Activated naive CD8-positive, alpha-beta T cell (primary cell): ENCODE results near the gene ELAVL3.
"Not testable (repeated sequence)": the region's sequence is repeated elsewhere in the genome, so short reads cannot be mapped to it uniquely, and the experiment has no call there.

ENCODE experiments used
- H3K27ac Mint-ChIP-seq: one replicate; pipeline ENCODE4 v1.8.0; 2021; ENCODE audit warnings: mixed read lengths
- H3K27me3 Mint-ChIP-seq: one replicate; pipeline ENCODE4 v1.8.0; 2021; ENCODE audit warnings: mixed read lengths
- H3K36me3 Mint-ChIP-seq: one replicate; pipeline ENCODE4 v1.8.0; 2021; ENCODE audit warnings: mixed read lengths
- H3K4me1 Mint-ChIP-seq: one replicate; pipeline ENCODE4 v1.8.0; 2021; ENCODE audit warnings: low read depth, mixed read lengths
- H3K4me3 Mint-ChIP-seq: one replicate; pipeline ENCODE4 v1.8.0; 2021; ENCODE audit warnings: mild to moderate bottlenecking, mixed read lengths
- H3K9me3 Mint-ChIP-seq: one replicate; pipeline ENCODE4 v1.8.0; 2021; ENCODE audit warnings: low read depth, mixed read lengths

Gene ELAVL3

GRCh38 chr19:11445141-11445540 lies 35.7 kb downstream of the ELAVL3 start:
- Mint-ChIP-seq H3K4me1 (peaks cover 5% of the 10 kb centered on the region), H3K36me3 (peaks cover 2% of the 10 kb centered on the region), H3K4me3 (no peak overlapping the region), H3K27me3 (no peaks in the 10 kb centered on the region), H3K27ac (no peak overlapping the region), H3K9me3 (no peaks in the 10 kb centered on the region)

- H3K4me1 Mint-ChIP-seq: peaks cover 5% of the 10 kb centered on the region
- no peak overlapping the region for H3K27ac Mint-ChIP-seq
- no peak overlapping the region for H3K4me3 Mint-ChIP-seq
- H3K9me3 Mint-ChIP-seq: no peaks in the 10 kb centered on the region
- no peaks in the 10 kb centered on the region for H3K27me3 Mint-ChIP-seq
- H3K36me3 Mint-ChIP-seq: peaks cover 2% of the 10 kb centered on the region
Observed at GRCh38 chr19:11444059-11444458, 36.8 kb downstream of the ELAVL3 start.

- H3K27ac Mint-ChIP-seq: no peak overlapping the region
- no peaks in the 10 kb centered on the region for H3K9me3 Mint-ChIP-seq
- no peaks in the 10 kb centered on the region for H3K27me3 Mint-ChIP-seq
- H3K4me1 Mint-ChIP-seq: peaks cover 26% of the 10 kb centered on the region
- H3K4me3 Mint-ChIP-seq: peak overlapping the region; percentile 73
- H3K36me3 Mint-ChIP-seq: peaks cover 4% of the 10 kb centered on the region
Observed at GRCh38 chr19:11437955-11438354, 42.9 kb downstream of the ELAVL3 start.

GRCh38 chr19:11435833-11436313 lies 45.0 kb downstream of the ELAVL3 start:
- H3K4me1 Mint-ChIP-seq: peaks cover 23% of the 10 kb centered on the region
- peaks cover 2% of the 10 kb centered on the region for H3K36me3 Mint-ChIP-seq
- no peaks in the 10 kb centered on the region for H3K9me3 Mint-ChIP-seq
- no peaks in the 10 kb centered on the region for H3K27me3 Mint-ChIP-seq
- peak overlapping the region; percentile 97 for H3K27ac Mint-ChIP-seq
- peak overlapping the region; percentile 100 for H3K4me3 Mint-ChIP-seq

GRCh38 chr19:11435057-11435832 lies 45.6 kb downstream of the ELAVL3 start, which contains the start of the genes ODAD3 and PRKCSH:
ODAD3 (minus strand) TSS chr19:11435121; CDS start chr19:11435016, 105 bp downstream.
PRKCSH (plus strand) TSS chr19:11435635; CDS start chr19:11436118, 483 bp downstream.
- Mint-ChIP-seq H3K9me3 (no peaks in the 10 kb centered on the region), H3K4me3 (peak within 1 kb of the TSS; percentile 100), H3K27ac (peak within 1 kb of the TSS; percentile 97), H3K36me3 (peaks cover 2% of the 10 kb centered on the region), H3K4me1 (peaks cover 21% of the 10 kb centered on the region), H3K27me3 (peaks cover 2% of the 10 kb centered on the region)

GRCh38 chr19:11434703-11435056 lies 46.2 kb downstream of the ELAVL3 start:
- H3K27ac Mint-ChIP-seq: peak overlapping the region; percentile 97
- H3K4me1 Mint-ChIP-seq: peaks cover 21% of the 10 kb centered on the region
- peaks cover 2% of the 10 kb centered on the region for H3K36me3 Mint-ChIP-seq
- no peaks in the 10 kb centered on the region for H3K9me3 Mint-ChIP-seq
- peak overlapping the region; percentile 100 for H3K4me3 Mint-ChIP-seq
- peaks cover 2% of the 10 kb centered on the region for H3K27me3 Mint-ChIP-seq

GRCh38 chr19:11433526-11433925 lies 47.3 kb downstream of the ELAVL3 start:
- not testable (repeated sequence) for H3K27me3 Mint-ChIP-seq, H3K9me3 Mint-ChIP-seq, H3K4me3 Mint-ChIP-seq, H3K36me3 Mint-ChIP-seq, H3K27ac Mint-ChIP-seq
- H3K4me1 Mint-ChIP-seq: peaks cover 21% of the 10 kb centered on the region

- H3K27ac Mint-ChIP-seq: no peak overlapping the region
- H3K4me3 Mint-ChIP-seq: no peak overlapping the region
- peaks cover 18% of the 10 kb centered on the region for H3K4me1 Mint-ChIP-seq
- no peaks in the 10 kb centered on the region for H3K36me3 Mint-ChIP-seq
- no peaks in the 10 kb centered on the region for H3K9me3 Mint-ChIP-seq
- H3K27me3 Mint-ChIP-seq: peaks cover 10% of the 10 kb centered on the region
Observed at GRCh38 chr19:11426656-11427055, 54.2 kb downstream of the ELAVL3 start.

GRCh38 chr19:11425719-11426457 lies 55.0 kb downstream of the ELAVL3 start:
- Mint-ChIP-seq H3K27me3 (peaks cover 16% of the 10 kb centered on the region), H3K27ac (no peak overlapping the region), H3K9me3 (no peaks in the 10 kb centered on the region), H3K36me3 (no peaks in the 10 kb centered on the region), H3K4me1 (peaks cover 26% of the 10 kb centered on the region), H3K4me3 (no peak overlapping the region)

- Mint-ChIP-seq H3K27ac (no peak overlapping the region), H3K4me1 (peaks cover 38% of the 10 kb centered on the region), H3K9me3 (no peaks in the 10 kb centered on the region), H3K36me3 (no peaks in the 10 kb centered on the region), H3K27me3 (peaks cover 18% of the 10 kb centered on the region), H3K4me3 (no peak overlapping the region)
Observed at GRCh38 chr19:11423791-11424181, 57.1 kb downstream of the ELAVL3 start.

- Mint-ChIP-seq H3K4me1 (peaks cover 38% of the 10 kb centered on the region), H3K27me3 (peaks cover 18% of the 10 kb centered on the region), H3K27ac (no peak overlapping the region), H3K4me3 (peak overlapping the region; percentile 75), H3K9me3 (no peaks in the 10 kb centered on the region), H3K36me3 (no peaks in the 10 kb centered on the region)
Observed at GRCh38 chr19:11423164-11423790, 57.6 kb downstream of the ELAVL3 start.

- peaks cover 40% of the 10 kb centered on the region for H3K4me1 Mint-ChIP-seq
- no peaks in the 10 kb centered on the region for H3K9me3 Mint-ChIP-seq
- H3K36me3 Mint-ChIP-seq: no peaks in the 10 kb centered on the region
- H3K27ac Mint-ChIP-seq: no peak overlapping the region
- peak overlapping the region; percentile 75 for H3K4me3 Mint-ChIP-seq
- peaks cover 18% of the 10 kb centered on the region for H3K27me3 Mint-ChIP-seq
Observed at GRCh38 chr19:11422163-11423065, 58.4 kb downstream of the ELAVL3 start.

GRCh38 chr19:11421371-11422098 lies 59.3 kb downstream of the ELAVL3 start:
- Mint-ChIP-seq H3K36me3 (no peaks in the 10 kb centered on the region), H3K4me3 (peak overlapping the region; percentile 54), H3K27me3 (peaks cover 18% of the 10 kb centered on the region), H3K9me3 (no peaks in the 10 kb centered on the region), H3K27ac (no peak overlapping the region), H3K4me1 (peaks cover 40% of the 10 kb centered on the region)
